NCI-H82 (cell line): ENCODE measurements around the gene RASIP1.
"Not testable (repeated sequence)": the region's sequence is repeated elsewhere in the genome, so short reads cannot be mapped to it uniquely, and the experiment has no call there.

Experiments
- DNase-seq: peaks from one replicate; lab custom pipeline; 2025; lab: John Stamatoyannopoulos, UW

The RASIP1 gene

GRCh38 chr19:48705431-48705830 is 35.0 kb downstream of the RASIP1 start:
- peak; percentile 66 for DNase-seq

GRCh38 chr19:48703316-48703715 is 37.1 kb downstream of the RASIP1 start:
- DNase-seq, result no peak

- DNase-seq, result no peak
These were observed 37.7 kb downstream of the RASIP1 start for GRCh38 chr19:48702701-48703100.

GRCh38 chr19:48698046-48698445 is 42.4 kb downstream of the RASIP1 start:
- DNase-seq, result no peak

DNA sequence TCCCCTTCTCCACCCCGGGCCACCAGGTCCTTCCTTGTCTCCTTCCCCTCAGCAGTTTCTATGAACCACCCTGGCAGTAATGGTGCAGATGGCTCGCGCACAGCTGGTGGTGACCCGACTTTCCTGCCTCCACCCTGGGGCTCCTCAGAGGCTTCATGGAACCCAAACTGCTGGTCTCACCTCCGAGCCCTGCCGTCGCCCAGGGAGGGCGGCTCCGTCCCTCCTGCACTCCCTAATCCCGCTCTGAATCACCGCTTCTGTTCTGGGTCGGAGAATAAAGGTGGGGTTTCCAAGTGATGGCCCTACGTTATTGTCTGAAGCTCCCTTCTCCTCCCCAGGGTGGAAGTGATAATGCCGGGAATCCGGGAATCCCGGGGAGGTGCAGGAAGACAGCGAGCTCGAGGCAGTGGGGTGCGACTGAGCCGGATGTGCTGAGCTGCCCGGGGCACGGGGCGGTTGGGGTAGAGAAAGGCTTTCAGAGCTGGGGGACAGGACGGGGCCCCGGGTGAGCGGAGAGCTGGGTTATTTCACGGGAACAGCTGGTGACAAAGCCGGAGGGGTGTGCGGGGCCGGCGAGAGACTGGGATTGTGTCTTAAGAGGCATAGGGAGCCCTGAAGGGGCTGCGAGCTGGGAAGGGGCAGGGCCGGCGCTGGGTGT is 43.9 kb downstream of the RASIP1 start:
- DNase-seq, result peak; percentile 22

- no peak for DNase-seq
These were observed 44.6 kb downstream of the RASIP1 start, which contains the start of gene FUT2 for GRCh38 chr19:48695743-48696352. TSS of gene FUT2 (plus strand) at chr19:48695971. CDS start at chr19:48702957, 6,986 bp downstream.

DNA sequence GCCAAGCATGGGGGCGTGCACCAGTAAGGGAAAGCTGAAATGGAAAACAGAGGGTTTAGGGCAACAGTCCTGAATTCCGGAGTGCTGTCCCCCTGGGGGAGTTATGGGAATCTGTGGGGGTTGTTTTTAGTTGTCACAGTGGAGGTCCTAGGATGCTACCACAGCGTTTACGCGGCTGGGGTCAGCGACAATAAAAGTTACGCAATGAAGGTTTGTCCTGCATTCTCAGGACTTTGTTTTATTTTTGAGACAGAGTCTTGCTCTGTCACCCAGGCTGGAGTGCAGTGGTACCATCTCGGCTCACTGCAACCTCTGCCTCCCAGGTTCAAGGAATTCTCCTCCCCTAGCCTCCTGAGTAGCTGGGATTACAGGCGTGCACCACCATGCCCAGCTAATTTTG is 46.8 kb downstream of the RASIP1 start:
- not testable (repeated sequence) for DNase-seq

GRCh38 chr19:48689449-48689848 is 51.0 kb downstream of the RASIP1 start:
- no peak for DNase-seq

GRCh38 chr19:48687776-48688175 is 52.6 kb downstream of the RASIP1 start:
- DNase-seq, result peak; percentile 81

DNA sequence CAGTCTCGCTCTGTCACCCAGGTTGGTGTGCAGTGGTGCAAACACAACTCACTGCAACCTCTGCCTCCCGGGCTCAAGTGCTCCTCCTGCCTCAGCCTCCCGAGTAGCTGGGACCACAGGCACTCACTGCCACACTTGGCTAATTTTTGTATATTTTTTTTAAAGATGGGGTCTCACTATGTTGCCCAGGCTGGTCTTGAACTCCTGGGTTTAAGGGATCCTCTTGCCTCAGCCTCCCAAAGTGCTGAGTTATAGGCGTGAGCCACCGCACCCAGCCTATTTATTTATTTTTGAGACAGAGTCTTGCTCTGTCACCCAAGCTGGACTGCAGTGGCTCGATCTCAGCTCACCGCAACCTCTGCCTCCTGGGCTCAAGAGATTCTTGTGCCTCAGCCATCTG is 53.8 kb downstream of the RASIP1 start:
- DNase-seq, result not testable (repeated sequence)

DNA sequence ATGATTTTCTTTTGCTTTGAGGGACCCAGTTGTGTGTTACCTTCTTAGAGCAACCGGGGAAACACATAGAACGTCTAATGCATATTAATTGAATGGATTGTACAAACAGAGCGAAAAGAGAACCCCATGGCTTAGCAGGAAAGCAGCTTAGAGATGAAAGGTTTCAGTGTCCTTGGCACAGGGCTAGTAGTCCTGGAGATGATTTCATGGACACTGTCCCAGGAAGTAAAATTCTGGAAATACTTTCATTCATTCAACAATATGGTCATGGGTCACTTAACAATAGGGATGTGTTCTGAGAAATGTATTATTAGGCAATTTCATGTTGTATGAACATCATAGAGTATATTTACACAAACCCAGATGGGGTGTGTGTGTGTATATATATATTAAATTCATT is 54.3 kb downstream of the RASIP1 start:
- DNase-seq, result peak; percentile 83

- peak; percentile 47 for DNase-seq
These were observed 54.8 kb downstream of the RASIP1 start for GRCh38 chr19:48685583-48685982.

DNA sequence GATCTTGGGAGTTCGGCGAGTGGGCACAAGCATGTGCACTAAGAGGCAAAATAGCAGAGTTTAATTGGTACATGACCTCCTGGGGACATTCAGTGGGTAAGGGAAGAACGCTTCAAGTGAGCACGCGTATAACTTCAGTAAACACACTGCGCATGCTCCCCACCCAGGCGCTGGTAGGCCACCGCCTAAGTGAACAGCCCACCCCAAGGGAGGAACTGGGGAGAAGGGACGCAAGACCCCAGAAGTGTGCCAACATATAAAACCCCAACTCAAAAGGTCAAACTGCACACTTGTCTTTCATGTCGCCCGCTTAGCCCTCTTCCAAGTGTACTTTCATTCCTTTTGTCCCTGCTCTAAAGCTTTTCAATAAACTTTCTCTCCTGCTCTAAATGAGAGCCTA is 57.1 kb downstream of the RASIP1 start:
- DNase-seq, result no peak

DNA sequence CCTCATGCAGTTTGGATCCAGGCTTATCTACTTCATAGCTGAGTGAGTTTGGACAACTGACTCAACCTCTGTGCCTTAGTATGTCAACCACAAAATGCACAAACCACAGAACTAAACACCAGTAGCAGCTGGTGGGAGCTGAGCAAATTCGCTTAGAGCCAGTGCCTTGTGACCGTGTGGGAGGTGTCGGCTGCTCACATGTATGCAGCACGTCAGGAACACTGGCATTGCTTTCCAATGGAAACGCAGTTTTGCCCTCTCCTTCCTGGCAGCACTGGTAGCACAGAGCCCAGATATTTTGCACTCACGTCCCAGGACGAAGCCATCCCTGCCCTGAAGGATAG is 59.3 kb downstream of the RASIP1 start:
- DNase-seq, result no peak

- DNase-seq, result no peak
These were observed 59.8 kb downstream of the RASIP1 start for GRCh38 chr19:48680436-48681126.

- DNase-seq, result not testable (repeated sequence)
These were observed 60.4 kb downstream of the RASIP1 start for GRCh38 chr19:48680006-48680405.

GRCh38 chr19:48678201-48678600 is 62.2 kb downstream of the RASIP1 start:
- DNase-seq, result no peak

GRCh38 chr19:48676887-48677286 is 63.5 kb downstream of the RASIP1 start:
- DNase-seq, result no peak

- no peak for DNase-seq
These were observed 63.9 kb downstream of the RASIP1 start for GRCh38 chr19:48676487-48676886.

- peak; percentile 92 for DNase-seq
These were observed 65.2 kb downstream of the RASIP1 start for GRCh38 chr19:48674921-48675824.

DNA sequence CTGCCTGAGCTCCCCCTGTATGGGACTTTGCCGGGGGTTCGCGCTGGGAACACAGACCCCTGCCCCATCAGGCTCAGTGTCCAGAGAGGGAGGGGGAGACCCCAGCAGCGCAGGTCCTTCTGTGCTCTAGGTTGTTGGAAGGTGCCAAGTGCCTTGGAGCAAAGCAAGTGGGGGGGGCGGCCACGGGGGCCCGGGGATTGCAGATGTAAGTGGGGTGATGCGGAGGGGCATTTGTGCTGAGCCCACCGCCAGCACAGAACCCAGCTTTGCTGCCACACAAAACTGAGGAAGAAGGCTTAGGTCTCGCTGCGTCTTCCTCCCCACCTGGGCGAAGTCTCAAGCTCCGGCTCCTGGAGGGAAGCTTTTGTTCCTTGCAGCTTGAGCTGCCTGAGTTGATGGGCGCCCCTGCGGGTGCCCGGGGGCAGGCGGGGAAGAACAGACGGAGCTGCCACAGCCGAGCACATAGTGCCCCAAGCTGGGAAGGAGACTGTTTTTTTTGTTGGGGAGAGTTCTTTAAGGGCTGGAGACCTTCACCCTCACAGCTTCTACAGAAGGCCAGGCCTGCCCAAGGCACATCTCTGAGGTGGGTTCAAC is 66.1 kb downstream of the RASIP1 start:
- DNase-seq, result no peak
